ENCODE results near the gene CPE.
"Not testable (repeated sequence)": the region's sequence is repeated elsewhere in the genome, so short reads cannot be mapped to it uniquely, and the experiment has no call there.

CPE gene

DNA sequence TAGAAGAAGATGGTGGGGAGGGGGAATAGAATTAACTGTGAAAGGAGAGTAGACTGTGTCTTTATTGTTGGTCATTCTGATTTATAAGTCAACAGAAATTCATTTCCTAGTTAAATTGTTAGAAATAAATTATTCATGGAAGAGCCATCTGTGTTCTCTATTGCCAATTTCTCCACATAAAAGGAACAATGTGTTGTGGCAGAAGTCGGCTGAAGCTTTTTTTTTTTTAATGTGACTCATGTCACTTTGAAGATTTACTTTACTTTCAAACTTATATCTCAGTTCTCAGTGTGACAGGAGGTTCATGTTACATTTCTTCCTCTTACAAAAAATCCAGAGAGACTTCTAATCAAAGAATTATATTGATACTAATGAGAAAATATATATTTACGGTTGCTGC is 60.5 kb downstream of the CPE start:
- Histone ChIP-seq H3K27ac (no peak overlapping the region), H3K4me3 (no peak overlapping the region)
- TF ChIP-seq, protein P1, sequence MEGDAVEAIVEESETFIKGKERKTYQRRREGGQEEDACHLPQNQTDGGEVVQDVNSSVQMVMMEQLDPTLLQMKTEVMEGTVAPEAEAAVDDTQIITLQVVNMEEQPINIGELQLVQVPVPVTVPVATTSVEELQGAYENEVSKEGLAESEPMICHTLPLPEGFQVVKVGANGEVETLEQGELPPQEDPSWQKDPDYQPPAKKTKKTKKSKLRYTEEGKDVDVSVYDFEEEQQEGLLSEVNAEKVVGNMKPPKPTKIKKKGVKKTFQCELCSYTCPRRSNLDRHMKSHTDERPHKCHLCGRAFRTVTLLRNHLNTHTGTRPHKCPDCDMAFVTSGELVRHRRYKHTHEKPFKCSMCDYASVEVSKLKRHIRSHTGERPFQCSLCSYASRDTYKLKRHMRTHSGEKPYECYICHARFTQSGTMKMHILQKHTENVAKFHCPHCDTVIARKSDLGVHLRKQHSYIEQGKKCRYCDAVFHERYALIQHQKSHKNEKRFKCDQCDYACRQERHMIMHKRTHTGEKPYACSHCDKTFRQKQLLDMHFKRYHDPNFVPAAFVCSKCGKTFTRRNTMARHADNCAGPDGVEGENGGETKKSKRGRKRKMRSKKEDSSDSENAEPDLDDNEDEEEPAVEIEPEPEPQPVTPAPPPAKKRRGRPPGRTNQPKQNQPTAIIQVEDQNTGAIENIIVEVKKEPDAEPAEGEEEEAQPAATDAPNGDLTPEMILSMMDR (IDR thresholded peaks at IDR 0.05): no peak
- no peak for DNase-seq (ENCODE audit: low spot score)

- H3K27ac ChIP-seq: no peak overlapping the region
- no peak for DNase-seq (ENCODE audit: low spot score)
- TF ChIP-seq, protein P1 (IDR thresholded peaks at IDR 0.05): no peak
- H3K4me3 ChIP-seq: no peak overlapping the region
These were observed 61.2 kb downstream of the CPE start for GRCh38 chr4:165439981-165440380.

DNA sequence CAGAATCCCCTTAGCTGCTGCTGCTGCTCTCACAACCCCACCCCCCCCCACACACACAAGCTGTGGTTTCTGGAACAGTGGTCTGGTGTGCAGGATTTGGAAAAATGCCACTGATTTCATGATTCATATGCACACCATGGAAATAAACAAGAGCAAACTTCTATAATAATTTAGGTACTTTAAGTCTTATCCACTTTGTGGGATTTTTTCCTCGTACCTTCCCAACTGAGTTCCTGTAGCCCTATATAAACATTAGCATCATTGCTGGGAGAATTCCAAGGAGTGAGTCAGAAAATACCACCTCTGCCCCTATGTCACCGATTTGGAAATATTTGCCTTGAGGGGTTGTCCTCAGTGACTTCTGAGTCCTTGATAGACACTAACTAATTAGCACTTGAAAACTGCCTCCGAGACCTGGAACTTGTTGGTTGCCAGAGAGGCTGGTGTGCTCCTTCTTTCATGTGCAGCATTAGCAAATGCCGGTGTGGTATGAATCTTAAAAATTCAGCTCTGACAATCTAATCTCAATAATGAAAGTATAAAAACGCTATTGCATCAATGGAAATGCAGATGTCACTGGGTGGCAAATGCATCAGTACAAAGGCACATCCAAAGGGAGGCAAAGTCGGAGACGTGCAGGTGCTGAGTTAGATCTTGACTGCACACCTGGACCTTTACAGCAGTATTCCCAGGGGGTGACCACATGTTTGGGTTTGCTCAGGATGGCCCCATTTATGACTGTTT is 61.8 kb downstream of the CPE start:
- Histone ChIP-seq H3K27ac (no peak overlapping the region), H3K4me3 (peak overlapping the region; percentile 47)
- DNase-seq (ENCODE audit: low spot score): no peak
- TF ChIP-seq, protein P1 (IDR thresholded peaks at IDR 0.05): no peak

DNA sequence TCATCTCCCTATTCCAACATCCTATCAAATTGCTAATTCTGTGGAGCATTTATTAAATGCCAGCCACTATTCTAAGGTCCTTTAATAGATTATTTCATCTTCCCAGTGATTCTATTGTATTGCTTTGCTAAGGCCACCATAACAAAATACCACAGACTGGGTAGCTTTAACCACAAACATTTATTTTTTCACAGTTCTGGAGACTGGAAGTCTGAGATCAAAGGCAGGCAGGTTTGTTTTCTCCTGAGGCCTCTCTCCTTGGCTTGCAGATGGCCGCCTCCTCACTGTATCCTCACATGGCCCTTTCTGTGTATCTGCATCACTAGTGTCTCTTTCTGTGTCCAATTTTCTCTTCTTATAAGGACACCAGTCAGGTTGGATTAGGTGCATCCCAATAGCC is 64.5 kb downstream of the CPE start:
- no peak for DNase-seq (ENCODE audit: low spot score)
- TF ChIP-seq, protein P1 (IDR thresholded peaks at IDR 0.05): no peak
- Histone ChIP-seq H3K4me3 (no peak overlapping the region), H3K27ac (no peak overlapping the region)

DNA sequence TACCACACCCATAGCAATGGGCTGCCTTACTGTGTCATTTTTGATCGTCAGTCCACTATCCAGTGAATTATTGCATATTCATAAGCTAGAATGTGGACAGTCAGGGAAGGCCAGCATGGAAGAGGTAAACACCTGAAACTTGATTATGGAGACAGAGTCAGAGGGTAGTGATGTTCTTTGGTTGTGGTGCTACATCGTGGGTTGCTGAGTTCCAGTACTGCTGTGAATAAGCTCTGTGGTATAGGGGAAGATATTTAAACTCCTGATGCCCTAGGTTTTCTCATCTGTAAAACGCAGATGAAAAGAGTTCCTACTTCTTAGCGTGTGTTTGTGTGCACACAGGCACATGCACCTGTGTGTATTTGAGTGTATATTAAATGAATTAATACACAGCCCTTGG is 69.9 kb downstream of the CPE start:
- DNase-seq (ENCODE audit: low spot score): no peak

DNA sequence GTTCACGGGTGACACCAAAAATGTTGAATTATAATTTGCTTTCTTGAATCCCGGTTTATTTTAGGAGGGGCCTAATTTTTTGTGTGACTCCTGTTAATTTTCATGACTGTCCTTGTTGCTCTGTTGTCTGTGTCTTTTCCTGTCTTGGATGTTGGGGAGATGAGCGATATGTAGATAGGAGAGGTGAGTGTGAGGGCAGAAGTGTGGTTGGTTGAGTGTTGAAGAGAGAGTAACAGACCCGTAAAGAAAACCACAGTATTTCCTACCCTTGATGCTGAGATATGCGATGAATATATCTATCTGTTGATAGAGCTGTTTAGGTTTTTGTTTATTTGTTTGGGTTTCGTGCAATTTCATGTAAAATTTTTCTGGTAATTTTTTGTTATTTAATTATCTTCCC is 70.5 kb downstream of the CPE start:
- DNase-seq (ENCODE audit: low spot score): no peak
- Histone ChIP-seq H3K4me3 (no peak overlapping the region), H3K27ac (no peak overlapping the region)
- TF ChIP-seq, protein P1 (IDR thresholded peaks at IDR 0.05): no peak

More for the DNA sequence above, 69.9 kb downstream of the CPE start:
- H3K27ac ChIP-seq: no peak overlapping the region
- no peak overlapping the region for H3K4me3 ChIP-seq
- TF ChIP-seq, protein P1 (IDR thresholded peaks at IDR 0.05): no peak

GRCh38 chr4:165450871-165451270 is 72.1 kb downstream of the CPE start:
- TF ChIP-seq, protein P1 (IDR thresholded peaks at IDR 0.05): no peak
- no peak for DNase-seq (ENCODE audit: low spot score)
- Histone ChIP-seq H3K4me3 (no peak overlapping the region), H3K27ac (no peak overlapping the region)

DNA sequence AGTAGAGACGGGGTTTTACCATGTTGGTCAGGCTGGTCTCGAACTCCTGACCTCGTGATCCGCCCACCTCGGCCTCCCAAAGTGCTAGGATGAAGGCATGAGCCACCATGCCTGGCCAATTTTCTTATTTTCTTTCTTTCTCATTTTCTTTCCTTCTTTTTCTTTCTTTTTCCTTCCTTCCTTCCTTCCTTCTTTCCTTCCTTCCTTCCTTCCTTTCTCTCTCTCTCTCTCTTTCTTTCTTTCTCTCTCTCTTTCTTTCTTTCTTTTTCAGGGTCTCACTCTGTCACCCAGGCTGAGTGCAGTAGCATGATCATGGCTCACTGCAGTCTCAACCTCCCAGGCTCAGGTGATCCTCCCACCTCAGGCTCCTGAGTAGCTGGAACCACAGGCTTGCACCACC is 74.3 kb downstream of the CPE start:
- H3K27ac ChIP-seq; DNase-seq (ENCODE audit: low spot score): not testable (repeated sequence)

More for the DNA sequence above, 74.3 kb downstream of the CPE start:
- H3K4me3 ChIP-seq: not testable (repeated sequence)
